ENCODE results near the gene EPHA4.

Gene EPHA4

DNA sequence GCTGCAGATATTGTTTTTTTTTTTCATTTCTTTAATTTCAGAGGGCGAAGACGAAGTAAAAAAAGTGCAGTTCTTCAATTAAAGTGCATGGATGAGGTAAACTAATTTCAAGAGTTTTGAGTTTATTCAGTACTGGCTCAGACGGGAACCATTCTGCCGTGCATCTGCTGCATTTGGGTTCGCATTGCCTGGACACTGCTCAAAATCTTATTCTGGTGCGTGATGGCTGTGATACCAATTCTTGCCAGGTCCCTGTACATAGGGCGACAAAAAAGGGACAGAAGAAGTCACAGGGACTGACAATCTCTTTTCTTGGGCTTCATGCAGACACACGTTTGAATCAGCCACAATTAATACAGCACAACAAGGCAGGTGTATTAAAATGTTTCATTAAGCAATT lies 146.2 kb downstream of the EPHA4 start:
- Mint-ChIP-seq H3K27ac (no peak overlapping the region), H3K27me3 (no peaks in the 10 kb centered on the region), H3K9me3 (no peaks in the 10 kb centered on the region), H3K36me3 (ENCODE audit: low read depth) (peaks cover 1% of the 10 kb centered on the region), H3K4me1 (no peaks in the 10 kb centered on the region), H3K4me3 (no peak overlapping the region)
- DNase-seq (no peak), ATAC-seq (no peak)

DNA sequence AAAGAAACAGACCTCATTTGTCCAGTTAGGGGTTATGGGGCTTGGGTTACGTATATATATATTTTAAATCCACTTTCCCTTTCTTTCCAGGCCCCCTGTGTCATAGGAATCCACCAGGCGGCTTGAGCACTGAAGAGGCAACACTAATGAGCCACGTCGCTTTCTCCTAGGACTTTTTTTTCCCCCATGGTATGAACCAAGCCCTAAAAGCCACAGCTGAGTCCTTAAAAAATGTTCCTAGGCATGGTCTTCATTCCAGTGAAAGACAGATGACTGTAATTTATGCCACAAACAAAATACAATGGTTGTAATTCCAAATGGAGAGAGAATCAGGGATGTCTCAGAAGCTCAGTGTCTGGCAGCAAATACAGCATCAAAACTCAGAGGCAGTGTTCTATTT lies 146.8 kb downstream of the EPHA4 start:
- DNase-seq (no peak), ATAC-seq (no peak)
- H3K27me3 Mint-ChIP-seq = no peaks in the 10 kb centered on the region
- H3K36me3 Mint-ChIP-seq (ENCODE audit: low read depth) = peaks cover under 1% of the 10 kb centered on the region
- H3K4me3 Mint-ChIP-seq = no peak overlapping the region
- no peak overlapping the region for H3K27ac Mint-ChIP-seq
- H3K4me1 Mint-ChIP-seq = peaks cover 4% of the 10 kb centered on the region
- H3K9me3 Mint-ChIP-seq = no peaks in the 10 kb centered on the region

DNA sequence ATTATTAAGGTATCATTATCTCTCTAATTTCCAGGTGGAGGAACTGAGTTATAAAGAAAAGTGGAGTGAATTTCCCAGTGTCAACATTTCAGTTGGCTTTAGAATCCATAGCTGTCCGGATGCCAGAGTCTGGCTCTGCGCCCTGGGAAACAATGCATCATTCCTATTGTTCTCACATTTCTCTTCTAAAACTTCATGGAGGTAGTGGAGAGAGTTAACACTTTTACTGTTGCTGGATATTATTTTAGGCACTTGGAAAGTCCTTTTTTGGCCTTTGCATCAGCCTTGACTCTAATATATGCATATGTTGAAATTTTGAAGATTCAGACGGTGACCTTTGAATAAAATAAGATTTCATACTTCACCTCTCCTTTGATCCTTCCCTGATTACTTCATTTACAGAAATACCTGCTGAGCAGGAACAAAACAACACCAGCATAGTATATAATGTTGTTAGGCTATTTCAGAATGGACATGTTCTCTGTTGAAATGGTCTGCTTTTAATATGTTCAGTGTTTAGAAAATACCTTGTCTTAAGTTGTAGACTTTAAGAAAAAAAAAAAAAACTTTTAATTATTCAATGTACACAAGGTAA lies 148.8 kb downstream of the EPHA4 start:
- H3K4me1 Mint-ChIP-seq = peaks cover 11% of the 10 kb centered on the region
- no peak for ATAC-seq
- DNase-seq = no peak
- H3K27ac Mint-ChIP-seq = no peak overlapping the region
- no peaks in the 10 kb centered on the region for H3K9me3 Mint-ChIP-seq
- H3K36me3 Mint-ChIP-seq (ENCODE audit: low read depth) = no peaks in the 10 kb centered on the region
- no peak overlapping the region for H3K4me3 Mint-ChIP-seq
- no peaks in the 10 kb centered on the region for H3K27me3 Mint-ChIP-seq

DNA sequence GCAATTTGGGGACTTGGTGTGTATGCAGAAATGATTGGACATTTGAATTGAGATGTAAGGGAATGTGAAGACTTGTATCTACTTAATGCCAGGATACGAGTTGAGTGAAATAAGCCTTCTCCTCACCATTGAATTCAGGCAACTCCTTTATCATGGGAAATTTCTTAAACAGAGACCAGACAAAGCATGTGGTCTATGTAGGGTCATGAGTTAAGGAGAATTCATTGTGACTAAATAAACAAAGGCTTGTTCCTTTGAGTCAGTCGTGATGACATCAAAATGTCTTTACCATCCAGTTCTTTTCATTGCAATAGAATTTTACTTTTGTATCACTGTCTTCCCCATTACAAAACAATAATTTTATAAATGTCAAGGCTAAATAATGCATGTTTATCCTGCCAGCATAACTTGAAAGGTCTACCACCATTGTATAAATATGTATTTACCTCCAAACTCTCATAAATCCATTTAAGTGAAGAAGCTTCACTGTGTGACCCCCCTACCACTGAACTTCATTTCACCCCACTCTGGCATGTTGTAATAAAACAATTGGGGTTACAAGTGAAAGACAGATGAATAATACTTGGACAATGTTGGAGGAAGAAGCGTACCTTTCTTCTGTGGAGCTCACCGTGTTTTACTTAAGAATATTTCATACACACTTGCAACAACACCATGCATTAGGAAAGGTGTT lies 149.4 kb downstream of the EPHA4 start:
- Mint-ChIP-seq H3K36me3 (ENCODE audit: low read depth) (no peaks in the 10 kb centered on the region), H3K4me3 (no peak overlapping the region), H3K27ac (no peak overlapping the region), H3K27me3 (no peaks in the 10 kb centered on the region), H3K4me1 (peaks cover 11% of the 10 kb centered on the region), H3K9me3 (no peaks in the 10 kb centered on the region)
- ATAC-seq (no peak), DNase-seq (no peak)

DNA sequence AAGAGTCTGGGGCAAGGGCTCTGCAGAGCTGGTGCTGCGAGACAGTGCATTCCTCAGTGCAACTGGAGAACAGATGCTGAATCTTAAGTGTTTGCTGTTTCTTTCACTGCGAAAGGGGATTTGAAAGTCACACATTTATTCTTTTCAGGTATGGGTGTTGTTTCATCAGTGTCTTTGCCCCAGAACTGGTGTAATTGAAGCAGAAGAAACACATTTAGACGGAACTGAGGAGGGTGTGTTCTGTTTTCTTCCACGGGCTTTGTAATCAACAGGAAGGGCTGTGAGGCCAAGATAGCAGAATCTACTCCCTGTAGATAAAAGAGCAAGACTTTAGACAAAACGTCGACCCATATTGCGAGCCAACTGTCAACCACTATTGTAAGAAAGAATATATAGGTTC lies 151.9 kb downstream of the EPHA4 start:
- no peaks in the 10 kb centered on the region for H3K9me3 Mint-ChIP-seq
- H3K36me3 Mint-ChIP-seq (ENCODE audit: low read depth) = no peaks in the 10 kb centered on the region
- no peak overlapping the region for H3K27ac Mint-ChIP-seq
- H3K4me3 Mint-ChIP-seq = no peak overlapping the region
- DNase-seq (no peak), ATAC-seq (no peak)
- H3K4me1 Mint-ChIP-seq = peaks cover 11% of the 10 kb centered on the region
- H3K27me3 Mint-ChIP-seq = no peaks in the 10 kb centered on the region

DNA sequence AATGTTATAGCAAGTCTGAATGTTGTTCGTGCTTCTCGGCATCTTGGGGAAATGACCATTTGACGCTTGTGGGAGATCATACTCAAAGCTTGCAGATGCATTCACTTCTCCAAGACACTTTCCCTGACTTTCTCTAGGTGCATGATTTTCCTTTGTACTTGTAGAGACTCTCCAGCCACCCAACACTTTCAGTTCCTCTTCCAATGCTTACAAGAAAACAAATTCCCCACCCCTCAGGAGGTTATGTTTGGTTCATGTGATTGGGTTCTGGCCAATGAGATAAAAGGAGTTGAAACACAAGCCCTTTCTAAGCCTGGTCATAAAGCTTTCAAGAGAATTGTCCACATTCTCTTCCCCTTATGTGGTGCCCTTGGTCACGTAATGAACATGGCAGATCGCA lies 156.3 kb downstream of the EPHA4 start:
- no peak for ATAC-seq

DNA sequence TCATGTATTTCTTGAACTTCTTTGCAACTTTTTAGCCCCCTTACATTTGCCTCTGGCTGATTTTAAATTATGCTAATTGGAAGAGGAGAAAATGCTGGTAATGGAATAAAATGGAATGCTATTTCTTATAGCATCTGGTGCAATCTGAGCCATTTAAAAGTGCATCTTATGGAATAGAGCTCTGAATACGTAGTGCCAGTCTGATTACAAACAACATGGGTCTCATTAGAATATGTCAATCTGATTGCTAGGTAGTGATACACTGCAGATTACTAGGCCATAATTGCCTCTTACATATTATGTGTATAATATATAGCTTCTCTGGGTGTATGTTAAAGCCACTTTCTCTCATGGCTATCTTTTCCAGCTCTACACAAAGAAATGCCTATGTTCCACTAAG lies 159.1 kb downstream of the EPHA4 start:
- H3K36me3 Mint-ChIP-seq (ENCODE audit: low read depth) = no peaks in the 10 kb centered on the region

More for the DNA sequence above, 156.3 kb downstream of the EPHA4 start:
- Mint-ChIP-seq H3K4me3 (no peak overlapping the region), H3K27ac (no peak overlapping the region), H3K27me3 (no peaks in the 10 kb centered on the region), H3K4me1 (peaks cover 11% of the 10 kb centered on the region), H3K9me3 (peaks cover 4% of the 10 kb centered on the region), H3K36me3 (ENCODE audit: low read depth) (no peaks in the 10 kb centered on the region)
- no peak for DNase-seq

DNA sequence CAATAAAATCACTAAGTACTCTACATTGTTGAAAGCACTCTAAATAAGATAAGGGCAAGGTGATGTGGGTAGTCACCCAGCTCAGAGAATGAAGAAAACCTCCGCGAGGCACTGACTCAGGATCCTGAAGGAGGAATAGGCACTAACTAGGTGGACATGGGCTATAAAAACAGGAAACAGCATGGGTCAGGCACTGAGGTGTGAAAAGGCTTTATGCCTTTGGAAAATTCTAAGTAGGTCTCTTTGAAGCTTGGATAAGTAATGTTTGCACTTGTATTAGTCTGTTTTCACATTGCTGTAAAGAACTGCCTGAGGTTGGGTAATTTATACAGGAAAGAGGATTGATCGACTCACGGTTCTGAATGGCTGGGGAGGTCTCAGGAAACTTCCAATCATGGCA lies 161.6 kb downstream of the EPHA4 start:
- no peak overlapping the region for H3K4me3 Mint-ChIP-seq
- peaks cover 1% of the 10 kb centered on the region for H3K27me3 Mint-ChIP-seq
- H3K36me3 Mint-ChIP-seq (ENCODE audit: low read depth) = no peaks in the 10 kb centered on the region
- H3K27ac Mint-ChIP-seq = no peak overlapping the region
- H3K9me3 Mint-ChIP-seq = peaks cover 9% of the 10 kb centered on the region
- DNase-seq (no peak), ATAC-seq (no peak)
- H3K4me1 Mint-ChIP-seq = no peaks in the 10 kb centered on the region

More for the DNA sequence above, 159.1 kb downstream of the EPHA4 start:
- H3K4me1 Mint-ChIP-seq = no peaks in the 10 kb centered on the region
- DNase-seq (no peak), ATAC-seq (no peak)
- H3K9me3 Mint-ChIP-seq = peaks cover 4% of the 10 kb centered on the region
- H3K4me3 Mint-ChIP-seq = no peak overlapping the region
- no peaks in the 10 kb centered on the region for H3K27me3 Mint-ChIP-seq
- H3K27ac Mint-ChIP-seq = no peak overlapping the region

DNA sequence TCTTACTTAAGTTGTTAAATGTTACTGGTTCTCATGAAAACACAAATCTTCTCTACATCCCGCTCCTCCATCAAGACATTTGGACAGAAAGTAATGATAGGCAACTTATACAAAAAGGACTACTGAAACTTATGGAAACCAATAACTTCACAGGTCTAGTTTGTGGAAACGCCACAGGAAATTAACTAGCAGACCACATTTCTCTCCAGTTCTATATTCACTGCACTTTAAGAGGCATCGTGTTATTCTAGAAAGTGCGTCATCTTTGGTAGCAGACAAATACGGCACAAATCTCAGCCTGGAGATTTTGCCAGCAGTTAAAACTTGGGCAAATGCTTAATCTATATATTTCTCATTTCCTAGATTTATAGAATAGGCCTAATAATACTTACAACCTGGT lies 164.3 kb downstream of the EPHA4 start:
- Mint-ChIP-seq H3K36me3 (ENCODE audit: low read depth) (no peaks in the 10 kb centered on the region), H3K27me3 (peaks cover 1% of the 10 kb centered on the region), H3K4me1 (no peaks in the 10 kb centered on the region), H3K9me3 (peaks cover 14% of the 10 kb centered on the region), H3K4me3 (no peak overlapping the region), H3K27ac (no peak overlapping the region)
- ATAC-seq (no peak), DNase-seq (no peak)

DNA sequence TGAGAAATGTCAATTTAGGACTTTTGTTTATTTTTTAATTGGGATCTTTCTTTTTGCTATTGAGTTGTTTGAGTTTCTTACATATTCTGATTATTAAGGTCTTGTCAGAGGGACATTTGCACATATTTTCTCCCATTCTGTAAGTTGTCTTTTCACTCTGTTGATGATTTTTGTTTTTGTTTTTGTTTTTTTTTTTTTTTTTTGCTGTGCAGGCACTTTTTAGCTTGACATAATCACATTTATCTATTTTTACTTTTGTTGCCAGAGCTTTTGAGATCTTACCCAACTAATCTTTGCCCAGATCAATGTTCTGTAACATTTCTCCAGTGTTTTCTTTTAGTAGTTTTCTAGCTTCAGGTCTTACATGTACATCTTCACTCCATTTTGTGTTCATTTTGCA lies 166.6 kb downstream of the EPHA4 start:
- Mint-ChIP-seq H3K27me3 (peaks cover 1% of the 10 kb centered on the region), H3K36me3 (ENCODE audit: low read depth) (no peaks in the 10 kb centered on the region), H3K4me1 (no peaks in the 10 kb centered on the region), H3K9me3 (peaks cover 9% of the 10 kb centered on the region), H3K4me3 (no peak overlapping the region), H3K27ac (no peak overlapping the region)
- DNase-seq (no peak), ATAC-seq (no peak)

DNA sequence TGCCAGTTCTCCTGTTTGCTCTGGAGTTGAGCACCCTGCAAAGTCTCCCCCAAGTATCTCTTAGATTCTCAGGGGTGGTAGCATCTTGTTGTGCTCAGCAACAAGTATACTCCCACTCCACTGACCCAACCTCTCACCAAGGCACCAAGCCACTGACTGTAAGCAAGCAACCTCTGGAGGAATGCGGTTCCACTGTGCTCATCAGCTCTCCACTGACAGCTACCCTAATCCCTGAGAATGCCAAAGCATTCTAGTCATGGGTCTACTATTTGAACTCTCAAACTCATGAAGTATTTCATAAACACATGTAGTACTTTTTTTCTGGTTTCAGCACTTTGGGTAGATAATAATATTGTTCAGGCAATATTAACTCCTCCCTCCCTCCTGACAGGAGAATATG lies 170.0 kb downstream of the EPHA4 start:
- no peak overlapping the region for H3K27ac Mint-ChIP-seq
- no peak for ATAC-seq

DNA sequence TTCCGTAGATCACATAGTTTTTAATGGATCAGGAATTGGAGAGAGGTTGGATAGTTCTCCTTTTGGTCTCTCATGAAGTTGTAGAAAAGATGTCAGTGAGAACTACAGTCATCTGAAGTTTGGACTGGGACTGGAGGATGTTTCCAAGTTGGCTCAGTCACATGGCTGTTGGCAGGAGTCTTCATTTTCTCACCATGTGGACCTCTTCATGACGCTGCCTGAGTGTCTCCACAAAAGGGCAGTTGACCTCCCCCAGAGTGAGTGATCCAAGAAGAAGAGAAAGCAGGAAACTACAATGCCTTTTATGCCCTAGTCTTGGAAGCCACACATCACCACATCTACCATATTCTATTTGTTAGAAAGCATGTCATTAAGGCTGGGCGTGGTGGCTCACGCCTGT lies 171.7 kb downstream of the EPHA4 start:
- no peak overlapping the region for H3K27ac Mint-ChIP-seq
- no peak for DNase-seq

More for the DNA sequence above, 170.0 kb downstream of the EPHA4 start:
- peaks cover 15% of the 10 kb centered on the region for H3K9me3 Mint-ChIP-seq
- H3K36me3 Mint-ChIP-seq (ENCODE audit: low read depth) = no peaks in the 10 kb centered on the region
- H3K4me1 Mint-ChIP-seq = no peaks in the 10 kb centered on the region
- no peak for DNase-seq
- H3K4me3 Mint-ChIP-seq = no peak overlapping the region
- H3K27me3 Mint-ChIP-seq = peaks cover 1% of the 10 kb centered on the region

DNA sequence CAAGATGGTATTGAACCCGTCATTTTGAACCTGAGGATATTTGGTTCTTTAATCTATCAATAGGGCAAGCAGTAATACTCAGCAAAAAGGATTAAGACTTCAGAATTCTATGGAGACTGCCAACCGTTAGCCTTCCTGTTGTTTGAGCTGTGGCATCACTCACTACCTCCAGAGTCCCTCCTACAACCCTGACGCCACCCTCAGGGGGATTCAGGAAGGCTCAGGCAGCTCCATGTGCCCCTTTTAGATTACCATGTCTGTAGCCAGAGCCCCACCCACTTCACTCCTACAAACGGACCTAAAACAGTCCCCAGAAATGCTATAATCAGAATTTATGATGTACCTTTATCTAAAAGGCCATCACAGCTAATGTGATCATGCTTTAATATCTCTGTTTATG lies 172.9 kb downstream of the EPHA4 start:
- Mint-ChIP-seq H3K27ac (no peak overlapping the region), H3K4me1 (no peaks in the 10 kb centered on the region), H3K27me3 (no peaks in the 10 kb centered on the region), H3K9me3 (peaks cover 5% of the 10 kb centered on the region), H3K36me3 (ENCODE audit: low read depth) (no peaks in the 10 kb centered on the region), H3K4me3 (no peak overlapping the region)
- ATAC-seq (no peak), DNase-seq (no peak)

More for the DNA sequence above, 171.7 kb downstream of the EPHA4 start:
- ATAC-seq = no peak
- peaks cover 10% of the 10 kb centered on the region for H3K9me3 Mint-ChIP-seq
- H3K27me3 Mint-ChIP-seq = no peaks in the 10 kb centered on the region
- no peaks in the 10 kb centered on the region for H3K4me1 Mint-ChIP-seq
- H3K4me3 Mint-ChIP-seq = no peak overlapping the region
- no peaks in the 10 kb centered on the region for H3K36me3 Mint-ChIP-seq (ENCODE audit: low read depth)

DNA sequence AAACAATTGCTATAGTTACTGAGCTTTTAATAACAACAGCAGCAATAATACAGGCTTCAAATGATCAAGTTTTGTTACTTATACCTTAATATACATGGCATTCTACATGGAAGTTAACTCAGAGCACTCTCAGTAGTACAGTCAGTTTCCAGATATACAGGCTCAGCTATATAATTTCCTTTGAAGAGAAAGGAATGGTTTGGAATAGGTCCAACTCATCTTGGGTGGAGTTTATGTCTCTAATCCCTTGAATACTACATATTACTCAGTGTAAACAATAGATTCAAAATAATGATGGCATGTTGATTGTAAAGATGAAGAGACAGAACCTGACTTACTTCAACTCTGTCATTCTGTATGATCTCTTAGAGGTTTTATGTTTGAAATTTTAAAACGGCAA lies 174.9 kb downstream of the EPHA4 start:
- Mint-ChIP-seq H3K4me3 (no peak overlapping the region), H3K27me3 (no peaks in the 10 kb centered on the region), H3K4me1 (no peaks in the 10 kb centered on the region)

DNA sequence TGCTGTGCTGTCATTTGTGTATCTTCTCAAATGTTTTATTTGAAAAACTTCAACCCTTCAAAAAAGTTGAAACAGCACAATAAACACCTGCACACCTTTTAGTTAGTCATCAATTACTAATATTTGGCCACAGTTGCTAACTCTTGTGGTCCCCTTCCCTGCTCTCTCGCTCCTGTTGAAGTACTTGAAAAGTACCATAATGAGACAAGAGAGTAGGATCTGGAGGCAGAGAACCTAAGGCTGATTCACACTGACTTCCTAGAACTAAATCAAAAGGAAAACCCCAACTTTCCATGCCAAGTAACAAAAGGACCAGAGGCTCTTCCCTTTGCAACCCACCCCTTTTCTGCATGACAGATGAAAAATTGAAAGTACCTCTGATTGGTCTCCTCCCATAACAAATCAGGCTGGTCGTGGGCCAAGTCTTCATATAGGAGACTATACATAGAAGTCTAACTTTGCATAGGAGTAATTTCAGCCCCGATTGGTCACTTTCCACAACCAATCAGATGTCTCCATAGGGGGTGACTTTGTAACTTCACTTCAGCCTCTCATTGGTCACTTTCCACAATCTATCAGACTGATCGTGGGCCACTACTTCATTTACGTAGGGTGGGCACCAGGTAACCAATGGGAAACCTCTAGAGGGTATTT lies 179.7 kb downstream of the EPHA4 start:
- Mint-ChIP-seq H3K27me3 (no peaks in the 10 kb centered on the region), H3K36me3 (ENCODE audit: low read depth) (no peaks in the 10 kb centered on the region), H3K9me3 (no peaks in the 10 kb centered on the region), H3K27ac (no peak overlapping the region), H3K4me3 (no peak overlapping the region), H3K4me1 (no peaks in the 10 kb centered on the region)
- DNase-seq (no peak), ATAC-seq (no peak)

More for the DNA sequence above, 174.9 kb downstream of the EPHA4 start:
- ATAC-seq = no peak
- peaks cover 5% of the 10 kb centered on the region for H3K9me3 Mint-ChIP-seq
- DNase-seq = no peak
- H3K36me3 Mint-ChIP-seq (ENCODE audit: low read depth) = no peaks in the 10 kb centered on the region
- H3K27ac Mint-ChIP-seq = no peak overlapping the region
